Fibroblast of skin of left quadriceps (primary cell): Measurements from ENCODE around the gene ELAVL3.
"Not testable (repeated sequence)": the region's sequence is repeated elsewhere in the genome, so short reads cannot be mapped to it uniquely, and the experiment has no call there.

Experiments used
- DNase-seq, 2 experiments: peaks; one replicate each; pipeline ENCODE4 v3.0.0-alpha.2; 2013; ENCODE audit warnings: low read depth in 2 of 2

Gene ELAVL3

DNA sequence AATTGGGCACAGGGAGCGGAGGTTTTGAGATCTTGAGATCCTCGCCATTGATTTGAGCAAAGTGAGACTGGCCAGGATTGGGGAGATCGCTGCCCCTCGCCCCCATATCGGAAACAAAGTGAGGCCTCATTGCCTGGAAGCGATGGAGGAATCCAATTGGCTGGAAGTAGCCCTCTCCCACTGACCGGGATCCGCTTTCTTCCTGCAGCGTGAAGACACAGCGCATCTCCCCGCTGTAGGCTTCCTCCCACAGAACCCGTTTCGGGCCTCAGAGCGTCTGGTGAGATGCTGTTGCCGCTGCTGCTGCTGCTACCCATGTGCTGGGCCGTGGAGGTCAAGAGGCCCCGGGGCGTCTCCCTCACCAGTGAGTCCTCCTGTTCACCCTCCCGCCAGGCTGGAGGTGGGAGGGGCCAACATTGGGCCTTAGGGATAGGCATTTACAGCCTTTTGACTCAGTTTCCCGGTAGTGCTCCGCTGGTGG, 45.0 kb downstream of the ELAVL3 start:
- no peak for DNase-seq

DNA sequence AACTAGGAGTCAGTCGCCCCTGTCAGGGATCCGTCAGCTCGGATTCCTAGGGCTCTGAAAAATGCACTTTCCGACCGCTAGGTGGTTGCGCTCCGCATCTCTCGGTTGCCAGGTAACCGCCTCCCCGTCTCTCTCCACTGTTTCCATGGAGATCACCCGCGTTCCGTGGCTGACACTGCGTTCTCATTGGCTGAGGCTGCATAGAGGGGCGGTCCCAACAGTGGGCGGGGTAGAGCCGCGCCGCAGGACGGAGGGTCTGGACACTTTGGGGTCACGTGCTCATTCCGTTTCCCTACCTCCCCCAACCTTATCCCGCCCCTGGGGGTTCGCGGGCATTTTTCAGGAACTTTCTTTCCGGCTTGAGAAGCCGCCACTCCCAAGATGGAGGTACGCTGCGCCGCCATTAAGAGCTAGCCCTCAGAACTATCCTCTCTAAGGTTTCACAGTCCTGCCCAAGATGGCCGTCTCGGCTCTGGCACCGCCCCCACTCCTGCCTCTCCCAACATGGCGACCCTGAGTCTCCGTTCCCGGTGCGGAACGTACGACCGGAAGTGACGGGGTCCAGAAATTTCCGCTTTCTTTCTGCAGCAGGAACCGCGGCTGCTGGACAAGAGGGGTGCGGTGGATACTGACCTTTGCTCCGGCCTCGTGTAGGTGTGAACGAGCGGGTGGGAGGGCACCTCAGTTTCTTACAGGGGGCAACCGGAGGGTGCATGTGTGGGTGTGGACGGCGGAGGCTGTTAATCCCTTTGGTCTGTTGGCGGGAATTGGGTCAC, 45.6 kb downstream of the ELAVL3 start, which contains the start of the genes ODAD3 and PRKCSH:
Gene ODAD3, minus strand, starts transcription at position 65 of the 776 bp plus-strand sequence. CDS start 105 bp downstream, outside the sequence.
Gene PRKCSH, plus strand, starts transcription at position 579 of the 776 bp plus-strand sequence. CDS start 483 bp downstream, outside the sequence.
- DNase-seq, result peak; percentile 100

DNA sequence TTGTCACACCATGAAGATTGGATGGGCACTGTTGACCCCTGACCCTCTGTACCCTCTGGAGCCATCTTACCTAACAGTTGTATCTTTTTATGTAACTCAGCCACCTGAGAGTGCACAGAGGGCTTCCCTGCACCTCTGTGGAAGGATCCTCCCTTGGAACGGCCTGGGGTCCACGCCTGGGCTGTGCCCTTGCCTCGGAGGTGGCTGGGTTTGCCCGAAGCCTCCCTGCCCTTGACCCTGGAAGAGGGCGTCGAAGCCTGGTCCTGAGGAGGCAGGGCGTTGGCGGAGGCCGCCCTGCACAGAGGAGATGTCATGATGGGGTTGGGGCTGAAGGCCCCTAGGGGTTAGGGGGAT, 46.2 kb downstream of the ELAVL3 start:
- no peak for DNase-seq

DNA sequence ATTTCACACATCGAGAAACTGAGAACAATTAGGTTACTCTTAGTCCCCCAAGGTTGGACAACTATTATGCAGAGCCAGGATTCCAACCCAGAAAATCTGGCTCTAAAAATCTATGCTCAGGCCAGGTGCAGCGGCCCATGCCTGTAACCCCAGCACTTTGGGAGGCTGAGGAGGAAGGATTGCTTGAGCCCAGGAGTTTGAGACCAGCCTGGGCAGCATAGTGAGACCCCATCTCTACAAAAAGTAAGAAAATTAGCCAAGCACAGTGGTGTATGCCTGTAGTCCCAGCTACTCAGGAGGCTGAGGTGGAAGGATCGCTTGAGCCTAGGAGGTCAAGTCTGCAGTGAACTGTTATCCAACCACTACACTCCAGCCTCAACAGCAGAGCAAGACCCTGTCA, 47.3 kb downstream of the ELAVL3 start:
- not testable (repeated sequence) for DNase-seq

DNA sequence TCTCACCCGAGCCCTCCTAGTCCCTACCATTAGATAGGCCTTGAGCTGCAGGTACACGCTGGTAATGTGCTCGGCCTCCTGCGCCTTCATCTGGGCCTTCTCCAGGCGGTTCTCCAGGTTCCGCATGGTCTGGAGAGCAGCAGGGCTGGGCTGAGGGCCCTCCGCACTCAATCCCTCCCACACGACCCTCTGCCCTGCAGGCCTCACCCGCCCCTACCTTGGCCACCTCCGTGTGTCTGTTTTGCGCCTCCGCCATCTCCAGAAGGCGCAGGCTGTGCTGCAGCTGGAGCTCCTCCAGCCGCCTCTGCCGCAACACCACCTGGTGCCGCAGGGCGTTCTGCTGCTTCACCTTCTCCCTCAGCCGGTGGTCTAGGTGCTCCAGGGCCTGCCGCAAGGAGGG, 54.2 kb downstream of the ELAVL3 start:
- no peak for DNase-seq

DNA sequence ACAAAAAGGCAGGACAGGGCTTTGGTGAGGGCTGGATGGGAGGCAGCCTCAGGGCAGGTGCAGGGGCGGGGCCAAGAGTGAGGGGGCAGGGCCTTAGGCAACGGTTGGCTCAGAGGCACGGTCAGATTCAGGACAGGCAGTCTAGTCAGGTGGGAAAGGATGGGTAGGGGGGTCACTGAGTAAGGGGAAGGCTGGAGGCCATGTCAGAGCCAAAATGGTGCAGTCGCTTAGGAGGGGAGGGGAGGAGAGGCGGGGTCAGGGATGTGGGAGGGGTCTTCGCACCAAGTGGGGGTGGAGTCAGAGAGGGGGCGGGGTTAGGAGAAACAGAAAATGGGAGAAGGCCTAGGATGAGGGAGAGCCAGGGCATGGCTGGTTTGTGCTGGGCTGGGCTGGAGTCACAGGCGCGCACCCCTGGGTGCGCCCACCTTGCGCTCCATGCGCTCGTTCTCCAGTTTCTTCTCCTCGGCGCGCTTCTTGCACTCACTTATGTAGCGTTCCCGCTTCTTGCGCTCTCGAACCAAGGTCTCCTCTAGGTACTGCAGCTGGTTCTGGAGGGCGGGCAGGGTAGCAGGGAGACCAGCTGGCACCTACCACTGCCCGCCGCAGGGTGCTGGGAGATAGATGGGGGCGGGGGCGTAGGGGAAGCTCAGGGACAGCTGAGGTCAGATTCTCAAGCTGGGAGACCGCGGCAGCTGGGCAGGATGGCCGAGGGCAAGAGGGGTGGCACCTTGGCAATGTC, 55.0 kb downstream of the ELAVL3 start:
- no peak for DNase-seq

DNA sequence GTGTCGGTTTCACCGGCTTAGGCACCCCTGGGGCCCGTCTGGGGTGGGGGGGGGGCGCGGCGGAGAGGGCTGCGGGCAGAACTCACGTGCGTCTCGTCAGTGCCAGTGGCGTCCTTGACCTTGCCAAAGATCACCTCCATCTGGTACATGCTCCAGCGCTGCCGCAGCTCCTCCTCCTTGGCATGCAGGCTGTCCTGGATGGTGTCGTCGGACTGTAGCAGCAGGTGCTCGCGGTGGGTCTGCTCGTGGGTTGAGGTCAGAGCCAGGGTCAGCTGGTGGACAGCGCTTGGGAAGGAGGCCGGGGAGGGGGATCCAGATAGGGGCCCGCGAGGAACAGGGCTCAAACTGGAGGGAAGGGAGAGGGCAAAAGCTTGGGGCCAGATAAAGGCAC, 57.1 kb downstream of the ELAVL3 start:
- DNase-seq, result no peak

DNA sequence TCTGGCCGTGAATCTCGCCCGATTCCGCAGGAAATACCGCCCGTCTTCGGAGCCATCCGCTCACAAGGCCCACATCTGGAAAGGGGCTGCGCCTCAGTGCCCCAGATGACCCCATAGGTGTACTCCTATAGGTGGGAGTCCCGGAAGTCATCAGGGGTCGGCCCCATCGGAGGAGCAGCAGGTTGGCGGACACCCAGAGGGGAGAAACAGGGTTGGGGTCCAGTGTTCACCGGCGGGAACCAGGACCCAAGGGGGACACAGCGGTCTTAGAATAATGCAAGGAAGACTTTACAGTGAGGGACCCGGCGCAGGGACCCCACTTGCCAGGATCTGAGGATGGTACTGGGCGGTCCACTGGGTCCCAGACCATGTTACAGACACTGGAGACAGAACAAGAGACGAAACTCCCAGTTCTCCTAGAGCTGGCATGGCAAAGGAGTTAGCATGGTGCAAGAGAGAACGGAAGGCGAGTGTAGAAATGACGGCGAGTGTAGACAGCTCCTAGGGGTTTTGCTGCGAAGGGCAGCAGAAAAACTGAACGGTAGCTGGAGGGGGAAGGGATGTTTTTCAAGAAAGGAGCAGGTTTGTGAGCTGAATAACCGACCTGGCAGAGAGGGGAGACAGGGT, 57.6 kb downstream of the ELAVL3 start:
- DNase-seq, result no peak

DNA sequence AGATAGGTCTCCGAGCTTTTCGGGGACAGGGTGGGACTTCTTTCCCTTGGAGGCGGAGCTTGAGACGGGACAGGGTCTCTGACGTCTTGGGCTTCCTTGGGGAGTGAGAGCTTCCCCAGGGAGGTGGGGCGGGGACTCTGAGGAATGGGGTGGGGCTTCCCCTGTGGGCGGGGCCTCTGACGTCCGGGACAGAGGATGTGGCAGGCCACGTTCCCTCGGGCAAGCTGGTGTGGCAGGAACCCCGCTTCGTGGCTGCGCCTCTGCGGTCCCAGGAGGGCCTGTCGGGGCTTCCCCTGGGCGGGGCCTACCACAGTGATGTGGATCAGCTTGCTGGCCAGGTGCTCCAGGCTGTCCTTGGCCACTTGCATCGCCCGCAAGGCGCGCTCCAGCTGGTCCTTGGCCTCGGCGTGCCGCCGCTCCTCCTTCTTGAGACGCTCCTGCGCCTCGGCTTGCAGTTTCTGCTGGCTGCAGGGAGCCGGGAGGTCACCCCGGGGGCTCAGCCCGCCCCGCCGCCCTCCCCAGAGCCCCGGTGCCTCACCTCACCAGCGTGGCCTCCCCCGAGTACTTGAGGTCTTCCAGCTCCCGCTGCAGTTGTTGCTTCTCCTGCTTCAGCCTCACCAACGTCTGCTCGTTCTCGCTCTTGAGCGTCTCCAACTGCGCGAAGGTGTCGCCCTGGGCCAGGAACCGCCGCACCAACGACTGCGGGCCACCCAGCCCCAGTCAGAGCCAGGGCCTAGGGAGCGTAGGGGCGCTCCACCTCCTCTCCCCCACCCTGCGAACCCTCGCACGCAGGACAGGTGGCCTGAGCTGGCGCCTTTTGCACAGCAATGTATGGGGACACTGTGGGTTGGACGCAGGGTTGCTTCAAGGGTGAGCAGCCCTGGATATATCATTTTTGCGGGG, 58.4 kb downstream of the ELAVL3 start:
- no peak for DNase-seq

DNA sequence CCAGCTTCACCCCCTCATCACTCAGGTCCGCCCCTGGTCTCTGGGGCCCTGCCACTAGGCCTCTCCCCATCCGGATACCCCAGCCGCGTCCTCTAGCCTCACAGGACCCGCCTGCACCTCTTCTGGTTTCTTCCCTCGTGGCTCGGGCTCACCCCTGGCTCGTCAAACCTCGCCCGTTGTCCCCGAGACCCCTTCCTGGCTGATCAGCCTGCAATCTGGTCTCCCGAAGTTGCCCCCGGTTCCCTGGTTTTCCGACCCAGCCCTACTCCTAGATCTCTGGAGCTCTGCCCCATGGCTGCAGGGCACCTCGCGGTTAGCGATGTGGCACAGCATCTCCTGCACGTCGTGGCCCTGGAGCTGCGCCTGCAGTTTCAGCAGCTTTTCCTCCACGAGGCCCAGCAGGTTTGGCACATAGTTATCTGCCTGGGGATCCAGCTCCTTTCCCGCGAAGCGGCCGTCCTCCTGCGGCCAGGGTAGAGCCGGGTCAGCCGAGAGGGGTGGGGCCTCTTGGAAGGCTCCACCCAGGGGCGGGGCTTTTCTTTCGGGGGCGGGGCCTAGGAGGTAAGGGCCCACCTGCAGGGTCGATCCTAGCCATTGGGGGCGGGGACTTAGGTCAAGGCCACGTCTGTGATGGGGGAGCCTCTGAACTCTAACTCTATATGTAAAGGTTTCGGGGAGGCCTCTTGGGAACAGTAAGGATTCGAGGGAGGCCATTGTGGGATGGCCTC, 59.3 kb downstream of the ELAVL3 start:
- DNase-seq, result no peak

DNA sequence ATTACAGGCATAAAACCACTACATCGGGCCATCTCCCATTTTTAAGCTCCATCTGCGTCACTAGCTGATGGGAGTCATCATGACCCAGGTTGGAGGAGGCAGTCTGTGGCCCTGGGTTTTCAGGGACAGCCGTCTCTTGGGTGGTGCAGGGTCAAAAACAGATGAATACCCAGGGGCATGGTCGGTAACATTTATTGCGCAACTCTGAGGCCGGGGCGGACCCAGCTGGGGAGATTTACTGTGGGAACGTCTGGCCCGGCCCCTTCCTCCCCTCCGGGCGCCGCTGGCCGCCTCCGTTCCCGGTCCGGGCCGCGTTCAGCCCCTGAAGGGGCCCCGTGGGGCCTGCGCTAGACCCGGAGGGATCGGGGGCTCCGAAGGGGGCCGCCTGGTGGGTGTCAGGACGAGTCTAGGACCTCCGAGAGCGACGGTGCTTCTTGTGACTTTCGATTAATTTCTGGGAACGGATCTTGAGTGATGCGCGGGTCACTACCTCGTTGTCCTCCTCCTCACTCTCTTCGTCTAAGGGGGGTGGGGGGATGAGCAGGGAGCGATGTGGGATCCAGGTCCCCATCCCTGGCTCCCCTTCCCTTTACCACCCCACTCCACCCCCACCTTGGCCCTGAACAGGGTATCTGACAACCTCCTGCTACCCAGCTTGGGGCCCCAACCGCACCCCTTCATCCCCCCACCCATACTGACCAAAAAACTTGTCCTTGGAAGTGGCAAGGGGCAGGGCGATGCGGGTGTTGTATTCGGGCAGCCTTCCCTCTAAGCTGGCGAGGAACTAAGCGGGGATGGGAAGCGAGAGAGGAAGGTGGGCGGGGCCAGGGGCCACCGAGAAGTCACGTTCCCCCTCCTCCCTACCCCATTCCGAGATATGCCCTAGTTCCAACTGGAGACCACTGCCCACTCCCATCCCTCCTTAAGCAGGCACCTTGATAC, 60.1 kb downstream of the ELAVL3 start:
- no peak for DNase-seq

DNA sequence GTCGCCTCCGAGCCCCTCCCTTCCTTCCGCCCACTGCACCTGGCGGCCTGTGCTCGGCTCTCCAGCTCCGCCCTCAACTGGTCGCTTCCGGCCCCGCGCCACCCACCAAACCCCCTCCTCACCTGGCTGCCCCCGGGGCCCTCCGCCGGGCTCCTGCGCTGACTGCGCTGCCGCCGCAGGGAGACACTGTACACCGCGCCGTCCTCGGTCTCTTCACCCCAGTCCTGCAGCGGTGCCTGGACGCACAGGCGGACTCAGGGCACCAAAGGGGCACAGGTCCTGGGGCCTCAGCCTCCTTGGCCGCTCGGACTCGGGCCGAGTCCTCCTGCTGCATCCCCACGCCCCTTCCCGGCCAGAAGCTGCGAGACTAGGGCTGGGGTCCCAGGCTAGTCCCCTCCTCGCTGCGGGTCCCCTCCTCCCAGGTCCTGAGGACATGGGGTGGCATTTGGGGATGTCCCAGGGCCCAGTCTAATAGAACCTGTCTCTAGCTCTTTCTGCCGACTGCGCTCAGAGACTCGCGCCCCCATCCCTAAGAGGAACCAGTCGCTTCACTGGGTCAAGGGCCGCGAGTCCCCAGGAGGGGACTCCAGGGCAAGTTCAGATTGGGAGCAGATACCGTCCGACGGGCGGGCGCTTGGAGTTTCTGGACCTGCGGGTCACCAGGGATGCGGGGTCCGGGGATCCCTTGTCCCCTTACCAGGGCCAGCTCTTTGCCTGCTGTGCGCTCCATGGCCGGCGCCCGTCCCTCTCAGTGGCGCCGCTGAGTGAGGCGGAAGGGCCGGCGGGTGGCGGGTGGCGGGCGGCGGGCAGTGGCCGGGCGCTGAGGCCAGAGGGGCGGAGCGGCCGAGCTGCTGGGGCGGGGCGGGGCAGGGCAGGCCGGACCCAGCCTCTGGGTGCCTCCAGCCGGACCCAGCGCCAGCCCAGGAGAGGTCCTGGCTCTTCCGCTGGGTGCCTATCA, 62.0 kb downstream of the ELAVL3 start, which contains the start of gene RGL3:
Gene RGL3, minus strand, starts transcription at position 766 of the 958 bp plus-strand sequence. Its CDS starts 36 bp downstream, at position 730.
- DNase-seq, result no peak

DNA sequence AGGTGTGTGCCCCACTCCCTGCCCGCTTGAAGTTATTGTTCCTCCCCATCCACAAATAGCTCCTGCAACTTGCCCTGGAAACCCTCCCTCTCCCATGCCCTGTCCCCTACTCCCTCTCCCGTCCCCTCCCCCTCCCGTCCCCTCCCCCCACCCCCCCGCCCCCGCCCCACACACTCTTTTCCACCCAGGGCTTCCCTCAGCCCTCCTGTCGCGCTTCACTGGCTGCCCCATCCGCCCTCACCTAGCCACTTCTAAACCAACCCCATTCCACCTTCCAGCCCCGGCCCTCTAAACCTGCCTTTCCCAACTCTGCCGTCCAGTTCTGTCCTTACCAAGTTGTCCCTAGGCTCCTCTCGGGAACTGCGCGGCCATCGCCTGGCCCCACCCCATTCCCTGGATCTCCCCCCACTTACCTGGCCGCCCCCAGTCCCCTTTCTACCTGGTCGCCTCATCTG, 62.7 kb downstream of the ELAVL3 start:
- no peak for DNase-seq

DNA sequence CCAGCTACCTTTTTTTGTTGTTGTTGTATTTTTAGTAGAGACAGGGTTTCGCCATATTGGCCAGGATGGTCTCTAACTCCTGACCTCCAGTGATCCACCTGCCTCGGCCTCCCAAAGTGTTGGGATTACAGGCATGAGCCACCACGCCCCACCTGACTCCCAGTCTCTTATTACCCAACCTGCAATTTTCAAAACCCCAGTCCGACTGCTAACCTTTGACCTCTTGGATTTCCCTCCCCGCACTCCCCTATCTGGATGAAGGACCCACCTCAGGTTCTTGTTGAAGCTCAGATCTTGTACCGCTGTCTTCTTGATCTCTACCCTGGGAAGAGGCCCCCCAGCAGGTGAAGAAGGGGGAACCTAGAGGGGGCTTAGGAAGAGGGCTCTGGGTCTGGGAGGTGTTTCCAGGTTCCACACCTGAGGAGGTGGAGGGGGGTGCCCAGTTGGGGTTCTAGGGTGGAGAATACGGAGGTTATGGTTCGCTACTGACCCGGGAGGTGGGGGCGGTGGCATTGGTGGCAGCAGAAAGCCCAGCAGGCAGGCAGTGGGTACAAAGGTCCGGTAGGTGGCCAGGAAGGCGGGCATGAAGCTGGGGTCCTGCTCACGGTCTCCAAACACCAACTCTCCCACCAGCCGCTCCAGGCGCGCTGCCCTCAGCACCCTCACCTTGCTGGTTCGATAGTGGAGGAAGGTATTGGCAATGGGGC, 64.3 kb downstream of the ELAVL3 start:
- DNase-seq, result no peak

DNA sequence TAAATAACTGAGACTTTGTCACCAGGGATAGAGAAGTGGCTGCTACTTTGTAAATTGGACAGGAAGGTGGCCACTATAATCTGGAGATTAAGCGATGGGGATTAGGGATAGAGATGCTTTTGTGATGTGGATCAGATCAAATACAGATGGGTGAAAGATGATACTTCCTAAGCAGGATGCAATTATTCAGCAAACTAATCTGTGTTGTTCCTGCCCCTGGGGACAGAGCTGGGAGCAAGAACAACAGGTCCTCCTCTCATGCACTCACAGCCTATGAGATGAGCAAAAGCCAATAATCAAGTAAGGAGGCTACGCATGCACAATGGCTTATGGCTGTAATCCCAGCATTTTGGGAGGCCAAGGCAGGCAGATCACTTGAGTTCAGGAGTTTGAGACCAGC, 66.3 kb downstream of the ELAVL3 start:
- DNase-seq, result no peak

DNA sequence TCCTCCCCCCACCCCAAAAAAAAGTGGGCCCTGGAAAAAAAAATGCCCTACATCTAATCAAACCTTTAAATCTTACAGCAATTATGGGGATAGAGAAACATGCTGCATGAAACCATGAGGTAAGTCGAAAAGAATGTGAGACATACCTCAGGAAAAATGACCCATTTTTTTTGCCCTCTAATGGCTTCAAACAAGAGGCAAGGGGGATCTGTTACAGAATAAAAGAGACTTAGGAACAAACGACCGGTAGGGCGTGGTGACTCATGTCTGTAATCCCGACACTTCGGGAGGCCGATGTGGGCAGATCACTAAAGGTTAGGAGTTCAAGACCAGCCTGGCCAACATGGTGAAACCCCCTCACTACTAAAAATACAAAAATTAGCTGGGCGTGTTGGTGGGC, 70.2 kb downstream of the ELAVL3 start:
- no peak for DNase-seq

DNA sequence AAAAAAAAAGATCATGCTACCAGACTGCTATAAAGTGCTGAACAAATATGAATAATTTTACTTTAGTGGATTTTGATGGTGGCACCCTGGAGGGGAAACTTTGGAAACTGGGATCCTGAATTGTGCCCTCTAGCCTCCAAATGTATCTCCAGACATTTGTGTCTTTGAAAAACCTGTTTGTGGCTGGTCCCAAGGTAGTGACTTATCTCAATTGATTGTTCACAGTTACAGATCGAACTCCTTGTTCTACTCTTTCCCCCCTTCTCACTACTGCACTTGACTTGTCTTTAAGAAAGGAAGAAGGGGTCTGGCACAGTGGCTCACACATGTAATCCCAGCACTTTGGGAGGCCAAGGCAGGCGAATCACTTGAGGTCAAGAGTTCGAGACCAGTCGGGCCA, 72.3 kb downstream of the ELAVL3 start:
- no peak for DNase-seq
